OCI-LY1 (cell line): ENCODE results near the gene CCDC187.
A peak's percentile ranks its signal among the peaks of the same experiment; 100 is the strongest.

ENCODE experiments used
- H2AFZ ChIP-seq: fragments of 200-600 bp; sonication (generic), shearing (Covaris generic); 2 replicates; pipeline ENCODE4 v1.6.0; 2014; ENCODE audit warnings: antibody characterized with exemption, mild to moderate bottlenecking, low read length
- H3F3A ChIP-seq: fragments of 200-600 bp; sonication (generic), shearing (Covaris generic); 2 replicates; pipeline ENCODE4 v1.6.0; 2014; ENCODE audit warnings: mild to moderate bottlenecking, antibody characterized with exemption, low read length, moderate library complexity; ENCODE audit not compliant: insufficient read depth
- H3K27ac ChIP-seq: fragments of 200-600 bp; sonication (generic); 2 replicates; pipeline ENCODE4 v1.5.1; 2014; ENCODE audit warnings: low read length, mixed run types, mild to moderate bottlenecking, low read depth; ENCODE audit not compliant: poor library complexity, severe bottlenecking
- H3K27me3 ChIP-seq: fragments of 200-600 bp; sonication (generic); 2 replicates; pipeline ENCODE4 v1.6.0; 2014; ENCODE audit warnings: antibody characterized with exemption, mild to moderate bottlenecking, low read length, moderate library complexity; ENCODE audit not compliant: insufficient read depth
- H3K36me3 ChIP-seq: fragments of 200-600 bp; sonication (generic); 2 replicates; pipeline ENCODE4 v1.6.1; 2014; ENCODE audit warnings: mild to moderate bottlenecking, antibody characterized with exemption, low read length, moderate library complexity, mixed read lengths; ENCODE audit not compliant: insufficient read depth
- H3K4me1 ChIP-seq: fragments of 200-600 bp; sonication (generic); 2 replicates; pipeline ENCODE4 v1.5.1; 2014; ENCODE audit warnings: mild to moderate bottlenecking, low read length, moderate library complexity; ENCODE audit not compliant: insufficient read depth, severe bottlenecking
- H3K4me2 ChIP-seq: fragments of 200-600 bp; sonication (generic), shearing (Covaris generic); 2 replicates; pipeline ENCODE4 v1.6.1; 2014; ENCODE audit warnings: low read length
- H3K4me3 ChIP-seq: fragments of 200-600 bp; sonication (generic); 2 replicates; pipeline ENCODE4 v1.5.1; 2014; ENCODE audit warnings: low read length, low read depth, mild to moderate bottlenecking, mixed read lengths; ENCODE audit not compliant: poor library complexity, severe bottlenecking
- H3K79me2 ChIP-seq: fragments of 200-600 bp; shearing (Covaris generic); 2 replicates; pipeline ENCODE4 v1.6.1; 2016; ENCODE audit warnings: mixed run types, low read length, mixed read lengths; ENCODE audit not compliant: insufficient read depth
- H3K9ac ChIP-seq: fragments of 200-600 bp; sonication (generic), shearing (Covaris generic); 2 replicates; pipeline ENCODE4 v1.6.1; 2014; ENCODE audit warnings: mild to moderate bottlenecking, low read length, mixed read lengths
- H3K9me2 ChIP-seq: fragments of 200-600 bp; sonication (generic), shearing (Covaris generic); 2 replicates; pipeline ENCODE4 v1.6.1; 2014; ENCODE audit warnings: low read depth, mild to moderate bottlenecking, low read length, mixed read lengths
- H3K9me3 ChIP-seq: fragments of 200-600 bp; shearing (Covaris generic); 2 replicates; pipeline ENCODE4 v1.6.1; 2014; ENCODE audit warnings: low read length, mixed read lengths
- H4K20me1 ChIP-seq: fragments of 200-600 bp; sonication (generic), shearing (Covaris generic); 2 replicates; pipeline ENCODE4 v1.6.0; 2016; ENCODE audit warnings: mild to moderate bottlenecking, low read length; ENCODE audit not compliant: insufficient read depth
- CTCF ChIP-seq: fragments of 200-600 bp; sonication (generic), shearing (Covaris generic); IDR thresholded peaks from 2 replicates; pipeline ENCODE4 v1.5.1; 2017; ENCODE audit warnings: mild to moderate bottlenecking, antibody characterized with exemption, low read length, moderate library complexity, mixed read lengths
- EZH2 ChIP-seq: fragments of 200-600 bp; sonication (generic), shearing (Covaris generic); IDR thresholded peaks from 2 replicates; pipeline ENCODE4 v1.8.0; 2017; ENCODE audit warnings: borderline replicate concordance, mixed run types, mild to moderate bottlenecking, antibody characterized with exemption, low read length, moderate library complexity, mixed read lengths

Gene CCDC187

GRCh38 chr9:136222906-136223285 lies 81.0 kb downstream of the CCDC187 start:
- H3K79me2 ChIP-seq = no peaks in the 10 kb centered on the region
- no peaks in the 10 kb centered on the region for H4K20me1 ChIP-seq
- H3K4me1 ChIP-seq = peaks cover 71% of the 10 kb centered on the region
- H3K9me3 ChIP-seq = no peaks in the 10 kb centered on the region
- H3K4me2 ChIP-seq = peak overlapping the region; percentile 76
- peak overlapping the region; percentile 78 for H3K9ac ChIP-seq
- peak overlapping the region; percentile 99 for H3K27ac ChIP-seq
- no peaks in the 10 kb centered on the region for H3K27me3 ChIP-seq
- H2AFZ ChIP-seq = no peak overlapping the region
- H3K4me3 ChIP-seq = peak overlapping the region; percentile 58
- peaks cover 7% of the 10 kb centered on the region; the same call in 1 of the 2 replicates for H3F3A ChIP-seq
- TF ChIP-seq CTCF (no peak; the same call in 1 of the 2 replicates), EZH2 (no peak)
- H3K9me2 ChIP-seq = no peaks in the 10 kb centered on the region
- peaks cover 63% of the 10 kb centered on the region for H3K36me3 ChIP-seq

- peak overlapping the region; percentile 76 for H3K4me2 ChIP-seq
- TF ChIP-seq CTCF (0 out of 2 replicates have a peak, but pooled peaks have one; percentile 33), EZH2 (no peak)
- peaks cover 65% of the 10 kb centered on the region for H3K4me1 ChIP-seq
- H3K27ac ChIP-seq = peak overlapping the region; percentile 99
- H4K20me1 ChIP-seq = no peaks in the 10 kb centered on the region
- peaks cover 7% of the 10 kb centered on the region; the same call in 1 of the 2 replicates for H3F3A ChIP-seq
- H3K36me3 ChIP-seq = peaks cover 64% of the 10 kb centered on the region
- H2AFZ ChIP-seq = no peak overlapping the region
- no peaks in the 10 kb centered on the region for H3K79me2 ChIP-seq
- no peaks in the 10 kb centered on the region for H3K9me3 ChIP-seq
- H3K9ac ChIP-seq = peak overlapping the region; percentile 78; the same call in 1 of the 2 replicates
- peak overlapping the region; percentile 58 for H3K4me3 ChIP-seq
- H3K27me3 ChIP-seq = no peaks in the 10 kb centered on the region
- H3K9me2 ChIP-seq = no peaks in the 10 kb centered on the region
Observed at GRCh38 chr9:136222166-136222905, 81.6 kb downstream of the CCDC187 start.

GRCh38 chr9:136220017-136220729 lies 83.7 kb downstream of the CCDC187 start:
- Histone ChIP-seq H4K20me1 (no peaks in the 10 kb centered on the region), H3K9ac (no peak overlapping the region; the same call in 1 of the 2 replicates), H3K79me2 (no peaks in the 10 kb centered on the region), H3K9me2 (no peaks in the 10 kb centered on the region), H3F3A (peaks cover 7% of the 10 kb centered on the region; the same call in 1 of the 2 replicates), H3K4me1 (peaks cover 44% of the 10 kb centered on the region), H3K4me3 (no peak overlapping the region), H3K27me3 (no peaks in the 10 kb centered on the region), H3K36me3 (peaks cover 86% of the 10 kb centered on the region), H3K27ac (peak overlapping the region; percentile 70), H3K9me3 (no peaks in the 10 kb centered on the region), H2AFZ (no peak overlapping the region), H3K4me2 (no peak overlapping the region)
- TF ChIP-seq CTCF = no peak
- TF ChIP-seq EZH2 = no peak
